Activated T-cell treated with anti-CD3 and anti-CD28 coated beads for 4 hours (primary cell): ENCODE results near the gene CD38.
"Not testable (repeated sequence)": the region's sequence is repeated elsewhere in the genome, so short reads cannot be mapped to it uniquely, and the experiment has no call there.

Experiments used
- DNase-seq: peaks from one replicate; pipeline ENCODE4 v3.0.0-alpha.2; 2020

Gene CD38

DNA sequence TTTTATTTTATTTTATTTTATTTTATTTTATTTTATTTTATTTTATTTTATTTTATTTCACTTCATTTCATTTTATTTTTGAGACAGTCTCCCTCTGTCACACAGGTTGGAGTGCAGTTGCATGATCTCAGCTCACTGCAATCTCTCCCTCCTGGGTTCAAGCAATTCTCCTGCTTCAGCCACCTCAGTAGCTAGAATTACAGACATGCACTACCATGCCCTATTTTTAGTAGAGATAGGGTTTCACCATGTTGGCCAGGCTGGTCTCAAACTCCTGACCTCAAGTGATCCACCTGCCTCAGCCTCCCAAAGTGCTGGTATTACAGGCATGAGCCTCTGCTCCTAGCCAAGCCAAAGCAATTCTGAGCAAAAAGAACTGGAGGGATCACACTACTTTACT lies 24.4 kb downstream of the CD38 start:
- not testable (repeated sequence) for DNase-seq

DNA sequence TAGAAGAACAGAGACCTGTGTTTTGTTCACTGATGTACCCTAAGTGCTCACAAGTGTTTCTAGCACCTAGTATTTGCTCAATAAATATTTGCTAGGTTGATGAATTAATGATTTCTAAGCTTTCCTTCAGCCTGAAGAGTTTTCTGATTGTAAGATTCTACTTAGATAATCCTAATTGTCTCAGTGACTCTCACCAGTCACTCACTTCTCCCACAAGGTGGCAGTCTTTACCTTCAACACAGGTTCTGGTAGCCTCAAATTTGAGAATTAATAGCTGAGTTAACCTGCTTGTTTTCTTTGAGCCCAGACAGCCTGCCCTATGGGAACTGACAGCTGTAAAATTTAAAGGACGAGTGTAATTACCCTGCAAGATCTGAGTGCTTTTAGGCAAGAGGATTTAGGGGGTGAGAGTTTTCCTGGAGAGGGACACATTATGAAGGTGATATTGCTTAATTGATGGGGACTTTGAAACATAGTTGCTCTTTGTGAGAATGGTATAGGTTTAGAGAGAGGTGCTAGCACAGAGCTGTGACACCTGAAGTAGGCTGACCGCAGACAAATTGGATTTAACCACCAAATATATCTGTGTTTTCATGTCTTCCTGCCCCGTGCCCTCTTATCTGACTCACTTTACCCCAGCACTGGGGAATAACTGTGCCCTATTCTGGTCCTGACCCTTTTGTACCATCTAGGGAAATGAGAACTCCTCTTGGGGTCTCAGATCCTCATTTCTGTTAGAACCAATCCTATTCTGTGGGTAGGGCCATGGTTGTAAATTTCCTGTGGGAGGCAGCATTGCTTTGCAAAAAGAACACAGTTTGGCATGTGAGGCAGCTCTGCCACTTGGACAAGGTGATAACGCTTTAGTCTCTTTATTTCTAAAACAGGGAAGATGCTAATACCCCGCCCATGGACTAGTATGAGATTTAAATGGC lies 27.7 kb downstream of the CD38 start:
- DNase-seq: peak; percentile 23

DNA sequence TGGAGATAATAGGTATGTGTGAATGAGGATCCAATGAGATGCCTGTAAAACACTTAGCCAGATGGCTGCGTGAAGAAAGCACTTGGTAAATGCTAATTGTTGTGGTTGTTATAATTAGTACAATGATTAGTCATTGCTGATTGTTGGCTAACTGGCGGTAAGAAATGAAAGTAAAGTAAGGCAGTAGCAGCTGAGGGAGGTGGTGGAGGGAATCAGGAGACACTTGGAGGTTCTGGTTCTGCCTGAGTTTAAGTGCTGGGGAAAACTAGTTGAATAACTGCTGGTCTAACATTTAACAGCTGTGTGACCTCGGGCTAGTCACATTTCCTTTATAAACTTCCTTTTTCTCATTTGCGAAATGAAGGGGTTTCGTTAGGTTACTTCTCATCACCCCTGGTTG lies 30.9 kb downstream of the CD38 start:
- no peak for DNase-seq

DNA sequence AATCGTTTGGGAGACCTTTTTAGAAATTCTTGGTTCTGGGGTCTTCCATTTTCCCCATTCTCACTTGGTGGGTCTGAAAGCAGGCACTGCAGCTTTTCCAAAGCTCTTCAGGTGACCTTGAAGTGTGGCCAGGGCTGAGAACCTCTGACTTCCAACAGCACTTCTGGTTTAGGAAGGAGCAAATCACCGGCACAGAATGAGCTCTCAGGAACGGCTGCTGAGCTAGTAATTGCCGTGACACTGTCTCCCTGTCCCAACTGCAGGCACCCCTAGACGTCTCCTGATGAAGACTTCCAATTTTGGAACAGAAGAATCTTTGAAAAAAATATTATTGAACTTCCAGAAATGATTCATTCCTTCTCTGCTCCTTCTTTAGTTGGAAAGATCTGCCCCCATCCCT lies 31.3 kb downstream of the CD38 start:
- no peak for DNase-seq

DNA sequence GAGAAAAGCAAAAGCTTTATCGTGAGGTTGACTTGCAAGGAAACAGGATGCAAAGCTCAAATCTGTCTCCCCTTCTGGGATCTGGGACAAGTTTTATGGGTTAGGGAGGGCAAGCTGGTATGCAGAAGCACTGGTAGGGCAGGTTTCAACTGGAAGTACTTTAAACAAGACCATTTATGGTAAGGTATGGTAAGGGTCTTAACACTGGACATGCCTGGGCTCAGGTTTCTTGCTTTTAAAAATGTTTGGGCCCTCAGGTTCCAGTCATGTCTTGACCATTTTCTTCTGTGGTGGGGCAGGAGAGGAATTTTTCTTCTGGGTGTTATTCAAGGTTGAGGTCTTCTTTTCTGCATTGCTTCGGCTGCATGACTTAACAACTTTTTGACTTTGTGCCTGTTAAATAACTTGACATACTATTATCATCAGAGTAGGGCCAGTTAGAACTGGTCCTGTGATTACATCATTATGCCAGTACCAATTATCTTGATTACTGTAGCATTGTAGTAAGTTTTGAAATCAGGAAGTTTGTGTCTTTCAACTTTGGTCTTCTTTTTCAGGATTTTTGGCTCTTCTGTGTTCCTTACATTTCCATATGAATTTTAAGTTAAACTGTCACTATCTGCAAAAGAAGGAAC lies 33.7 kb downstream of the CD38 start:
- DNase-seq: no peak

DNA sequence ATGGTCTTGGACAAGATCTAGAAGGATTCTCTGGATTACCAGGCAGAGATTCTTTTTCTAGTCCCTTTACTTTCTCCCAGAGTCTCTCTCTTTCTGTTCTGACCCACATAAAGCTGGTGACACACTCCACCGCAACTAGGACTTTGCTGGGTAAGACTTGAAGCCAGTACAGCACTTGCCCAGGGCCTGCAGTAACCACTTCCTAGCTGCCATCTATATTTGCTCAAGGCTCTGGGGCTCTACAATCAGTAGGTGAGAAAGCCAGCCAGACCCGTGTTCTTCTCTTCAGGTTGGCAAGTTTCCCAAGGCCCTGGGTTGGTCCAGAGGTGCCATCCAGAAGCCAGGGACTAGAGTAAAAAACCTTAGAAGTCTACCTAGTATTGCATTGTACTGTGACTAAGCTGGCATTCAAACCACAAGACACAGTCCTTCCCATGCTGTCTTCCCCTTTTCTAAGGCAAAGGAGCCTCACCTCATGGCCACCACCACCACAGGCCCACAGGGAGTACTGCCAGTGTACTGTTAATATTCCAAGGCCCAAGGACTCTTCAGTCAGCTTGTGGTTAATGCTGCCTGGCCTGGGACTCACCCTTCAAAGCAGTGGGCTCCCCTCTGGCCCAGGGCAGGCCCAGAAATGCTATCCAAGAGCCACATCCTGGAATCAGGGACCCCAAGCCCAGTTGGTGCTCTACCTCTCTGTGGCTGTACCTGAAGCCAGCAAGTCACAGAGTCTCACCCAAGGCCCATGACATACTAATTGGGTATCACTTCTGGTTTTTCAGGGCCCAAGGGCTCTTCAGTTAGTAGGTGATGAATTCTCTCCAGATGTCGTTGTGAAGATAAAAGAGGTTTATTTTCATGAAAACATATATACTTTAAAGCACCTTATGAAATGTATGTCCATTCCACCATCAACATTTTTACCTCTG lies 54.7 kb downstream of the CD38 start:
- no peak for DNase-seq

DNA sequence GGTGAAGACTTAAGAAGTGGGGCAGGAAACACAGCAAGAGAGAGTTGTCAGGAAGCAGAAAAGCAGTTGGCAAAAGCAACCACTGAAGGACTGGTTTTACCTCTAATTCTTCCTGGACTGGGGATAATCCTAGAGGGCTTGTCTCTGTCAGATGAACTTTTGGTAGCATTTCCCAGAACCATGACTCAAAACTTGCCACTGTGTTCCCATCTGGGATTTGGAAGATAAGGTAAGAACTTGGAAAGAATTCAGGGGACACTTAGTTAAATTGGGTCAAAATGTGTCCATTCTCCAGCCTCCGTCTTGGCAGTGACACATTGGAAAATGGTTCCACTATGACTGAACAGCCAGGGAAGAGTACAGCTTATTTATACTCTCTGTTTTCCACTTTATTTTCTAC lies 55.7 kb downstream of the CD38 start:
- DNase-seq: no peak

DNA sequence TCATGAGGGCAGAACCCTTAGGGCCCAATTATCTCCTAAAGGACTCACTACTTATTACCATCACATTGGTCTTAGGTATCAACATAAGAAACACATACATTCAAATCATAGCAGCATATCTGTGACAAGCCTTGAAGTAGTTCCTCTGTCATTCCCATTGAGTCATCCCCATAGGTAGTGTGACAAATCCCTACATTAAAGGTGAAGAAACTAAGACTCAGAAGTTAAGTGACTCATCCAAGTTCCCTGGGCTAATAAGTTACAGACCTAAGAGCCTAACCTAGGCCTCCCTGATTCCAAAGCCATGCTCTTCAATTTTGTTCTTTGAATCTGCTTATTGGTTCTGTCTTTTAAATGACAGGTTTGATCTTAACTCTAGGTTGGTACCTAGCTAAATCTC lies 58.2 kb downstream of the CD38 start:
- no peak for DNase-seq

DNA sequence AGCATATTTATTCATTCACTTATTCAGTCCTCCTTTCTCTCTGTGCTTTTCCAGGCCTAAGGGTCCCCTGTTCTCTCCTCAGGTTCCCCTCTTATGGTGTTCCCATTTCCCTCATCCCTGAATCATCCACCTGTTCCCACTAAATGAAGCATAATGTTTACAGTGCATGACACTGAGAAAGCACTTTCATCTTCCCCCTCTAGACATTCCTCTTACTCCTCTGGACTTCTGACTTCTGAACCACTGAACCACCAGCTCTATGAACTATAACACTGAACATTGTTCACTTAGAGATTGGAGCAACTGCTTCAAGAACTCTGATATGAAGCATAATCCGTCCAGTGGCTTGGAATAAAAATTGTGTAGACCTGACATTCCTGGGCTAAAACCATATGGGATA lies 59.5 kb downstream of the CD38 start:
- no peak for DNase-seq

DNA sequence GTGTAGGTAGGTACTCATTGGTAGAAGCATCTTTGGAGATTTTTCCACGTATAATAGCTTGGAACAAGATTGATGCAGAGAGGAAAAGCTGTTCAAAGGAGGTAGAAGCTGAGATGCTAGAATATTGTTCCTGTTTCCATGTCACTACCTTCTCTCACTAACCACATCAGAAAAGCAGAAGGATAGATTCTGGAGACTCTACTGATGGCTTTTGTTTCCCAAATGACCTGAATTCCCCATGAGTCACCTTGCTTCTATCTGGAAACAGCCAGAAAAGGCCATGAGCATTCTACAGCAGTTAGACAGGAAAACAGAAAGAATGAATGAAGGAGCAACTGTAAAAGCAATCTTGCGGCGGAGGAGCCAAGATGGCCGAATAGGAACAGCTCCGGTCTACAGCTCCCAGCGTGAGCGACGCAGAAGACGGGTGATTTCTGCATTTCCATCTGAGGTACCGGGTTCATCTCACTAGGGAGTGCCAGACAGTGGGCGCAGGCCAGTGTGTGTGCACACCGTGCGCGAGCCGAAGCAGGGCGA lies 63.1 kb downstream of the CD38 start:
- not testable (repeated sequence) for DNase-seq

DNA sequence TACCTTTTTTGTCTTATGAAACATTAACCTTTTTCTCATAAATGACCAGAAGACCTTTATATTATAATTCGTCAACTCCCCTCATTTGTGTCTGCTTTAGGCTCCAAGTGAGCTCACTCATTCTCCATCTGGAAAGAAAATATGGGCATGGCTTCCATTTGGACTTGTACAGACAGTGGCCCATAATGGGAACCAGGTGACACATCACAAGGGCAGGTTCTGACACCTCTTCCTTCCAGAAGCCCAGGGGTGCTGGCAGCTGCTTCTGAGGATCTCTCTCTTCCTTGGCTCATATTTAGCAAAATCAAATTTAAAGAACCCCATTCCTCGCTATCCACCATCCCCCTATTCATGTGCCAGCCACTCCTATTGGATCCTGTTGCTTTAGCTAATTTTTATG lies 69.6 kb downstream of the CD38 start:
- DNase-seq: no peak

DNA sequence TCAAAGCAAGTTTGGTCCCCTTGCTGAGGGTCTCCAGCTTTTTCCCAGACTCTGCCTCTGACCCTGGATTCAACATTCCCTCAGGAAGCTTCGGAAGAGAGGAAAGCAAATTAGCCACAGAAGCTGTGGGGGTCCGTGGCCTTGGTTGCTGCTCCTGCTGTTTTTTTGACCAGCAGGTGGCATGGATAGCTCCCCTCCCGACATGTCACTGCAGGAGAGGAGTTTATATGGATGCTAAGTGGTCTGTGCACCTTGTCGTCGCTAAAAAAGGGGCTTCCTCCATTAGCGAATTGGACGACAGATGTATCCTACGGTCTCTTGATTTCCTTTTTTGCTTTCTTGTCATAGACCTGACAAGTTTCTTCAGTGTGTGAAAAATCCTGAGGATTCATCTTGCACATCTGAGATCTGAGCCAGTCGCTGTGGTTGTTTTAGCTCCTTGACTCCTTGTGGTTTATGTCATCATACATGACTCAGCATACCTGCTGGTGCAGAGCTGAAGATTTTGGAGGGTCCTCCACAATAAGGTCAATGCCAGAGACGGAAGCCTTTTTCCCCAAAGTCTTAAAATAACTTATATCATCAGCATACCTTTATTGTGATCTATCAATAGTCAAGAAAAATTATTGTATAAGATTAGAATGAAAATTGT lies 70.2 kb downstream of the CD38 start:
- DNase-seq: no peak

DNA sequence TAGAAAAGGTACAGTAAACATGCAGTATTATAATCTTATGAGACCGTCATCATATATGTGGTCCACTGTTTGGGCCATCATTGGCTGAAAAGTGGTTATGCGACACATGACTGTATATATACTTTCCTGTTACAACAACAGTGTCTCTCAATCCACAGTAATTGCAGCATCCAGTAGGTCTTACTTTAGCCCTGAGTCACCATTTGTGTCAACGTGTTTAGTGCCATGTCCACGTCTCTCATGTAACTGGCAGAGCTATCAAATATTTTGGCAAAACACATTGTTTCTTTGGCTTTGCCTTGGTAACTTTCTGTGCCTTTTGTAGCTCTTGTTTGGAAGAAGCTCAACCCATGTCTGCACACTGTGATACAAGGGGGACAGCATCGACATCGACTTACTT lies 73.8 kb downstream of the CD38 start:
- no peak for DNase-seq

DNA sequence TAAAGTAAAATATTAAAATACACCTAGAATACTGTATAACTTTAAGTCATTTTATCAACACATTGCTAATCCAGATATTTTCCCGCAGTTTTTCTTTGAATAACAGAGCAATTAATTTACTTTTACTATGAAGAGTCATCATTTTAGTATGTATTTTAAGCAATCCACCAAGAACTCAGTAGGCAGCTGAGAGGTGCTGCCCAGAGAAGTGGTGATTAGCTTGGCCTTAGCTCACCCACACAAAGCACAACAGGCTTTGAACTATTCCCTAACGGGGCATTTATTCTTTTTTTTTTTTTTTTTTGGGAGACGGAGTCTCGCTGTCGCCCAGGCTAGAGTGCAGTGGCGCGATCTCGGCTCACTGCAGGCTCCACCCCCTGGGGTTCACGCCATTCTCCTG lies 74.4 kb downstream of the CD38 start:
- no peak for DNase-seq

DNA sequence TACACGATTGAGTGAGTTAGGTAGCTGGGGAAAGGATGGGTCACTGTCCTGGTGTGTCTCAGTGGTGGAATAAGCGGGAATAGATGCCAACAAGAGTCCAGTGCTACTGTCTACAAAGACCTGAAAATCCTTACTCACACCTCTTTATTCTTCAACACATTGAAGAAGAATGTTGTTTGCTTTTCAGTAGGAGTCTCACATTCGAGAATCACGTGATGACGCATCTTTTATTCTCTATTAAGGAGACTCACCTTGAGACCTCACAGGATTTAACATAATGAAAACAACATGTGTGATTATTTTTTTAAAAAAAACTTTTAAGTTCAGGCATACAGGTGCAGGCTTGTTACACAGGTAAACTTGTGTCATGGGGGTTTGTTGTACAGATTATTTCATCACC lies 75.2 kb downstream of the CD38 start:
- no peak for DNase-seq

DNA sequence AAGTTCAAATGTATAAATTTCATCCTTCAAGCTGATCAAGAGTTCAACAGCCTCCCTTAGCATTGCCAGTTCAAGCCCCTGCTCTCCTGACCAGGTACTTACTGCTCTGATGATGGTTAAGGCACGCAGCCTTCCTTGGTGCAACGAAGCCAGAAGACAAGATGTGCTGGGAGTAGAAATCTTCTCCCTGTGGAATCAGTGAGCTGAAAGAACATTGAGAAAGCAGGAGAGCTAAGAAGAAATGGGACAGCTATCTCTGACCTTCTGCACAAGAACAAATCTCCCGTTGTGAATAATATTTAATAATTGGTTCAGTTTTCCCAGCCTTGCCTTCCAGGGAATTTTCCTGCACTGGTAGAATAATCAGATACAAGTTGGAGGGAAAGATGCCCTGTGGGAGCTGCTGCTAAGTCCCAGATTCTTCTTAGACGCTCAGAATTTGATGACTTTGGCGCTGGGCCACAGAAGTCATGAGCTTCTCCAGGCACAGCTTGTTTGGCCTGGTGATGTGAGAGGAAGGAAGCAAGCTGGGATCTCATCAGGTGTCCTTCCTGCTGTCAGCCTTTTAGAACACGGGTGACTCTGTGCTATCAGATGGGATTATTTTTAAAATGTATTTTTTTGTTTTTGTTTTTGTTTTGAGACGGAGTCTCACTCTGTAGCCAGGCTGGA lies 77.8 kb downstream of the CD38 start:
- DNase-seq: no peak

DNA sequence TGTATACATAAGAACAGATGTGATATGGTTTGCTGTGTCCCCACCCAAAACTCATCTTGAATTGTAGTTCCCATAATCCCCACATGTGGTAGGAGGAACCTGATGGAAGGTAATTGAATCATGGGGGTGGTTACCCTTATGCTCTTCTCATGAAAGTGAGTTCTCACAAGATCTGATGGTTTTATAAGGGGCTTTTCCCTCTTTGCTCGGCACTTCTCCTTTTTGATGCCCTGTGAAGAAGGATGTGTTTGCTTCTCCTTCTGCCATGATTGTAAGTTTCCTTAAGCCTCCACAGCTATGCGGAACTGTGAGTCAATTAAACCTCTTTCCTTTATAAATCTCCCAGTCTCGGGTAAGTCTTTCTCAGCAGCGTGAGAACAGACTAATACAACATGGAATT lies 83.1 kb downstream of the CD38 start:
- not testable (repeated sequence) for DNase-seq

DNA sequence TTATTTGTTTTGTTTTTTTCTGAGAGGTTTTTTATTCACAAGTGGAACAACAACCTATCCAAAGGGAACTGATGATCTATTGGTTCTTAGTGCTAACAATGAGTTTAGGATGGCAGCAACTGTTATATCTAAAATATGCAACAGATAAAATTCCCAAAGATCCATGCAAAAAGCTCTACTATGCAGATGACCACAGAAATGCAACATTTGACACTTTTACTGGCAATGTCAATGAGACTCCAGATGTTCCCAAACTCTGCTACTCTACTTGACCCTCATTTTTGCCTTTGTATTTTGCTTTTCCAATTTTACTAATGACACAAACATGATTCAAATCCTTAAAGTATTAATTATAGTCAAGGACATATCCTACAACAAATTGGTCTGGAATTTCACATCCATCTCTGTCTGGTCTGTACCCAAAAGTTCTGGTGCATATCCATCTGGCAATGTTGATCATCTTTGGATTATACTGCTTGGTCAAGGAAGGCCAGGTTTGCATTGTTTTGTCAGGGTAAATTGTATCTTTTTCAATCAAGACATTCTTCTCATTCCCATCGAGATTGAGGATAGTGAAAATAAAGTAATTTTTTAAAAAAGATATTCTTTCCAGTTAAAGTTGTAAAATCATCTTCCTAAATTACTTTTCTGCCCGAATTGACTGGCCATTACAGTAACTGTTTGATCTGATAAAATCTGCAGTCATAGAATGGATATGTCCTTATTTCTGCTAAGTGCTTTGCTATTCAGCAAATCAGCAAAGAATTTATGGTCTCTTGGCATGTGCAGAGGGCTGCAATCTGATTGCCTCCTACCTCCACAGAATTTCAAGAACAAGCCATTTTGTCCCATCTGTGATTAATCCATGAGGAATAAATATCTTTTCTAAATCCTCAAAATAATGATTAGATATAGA lies 86.8 kb downstream of the CD38 start:
- DNase-seq: no peak

DNA sequence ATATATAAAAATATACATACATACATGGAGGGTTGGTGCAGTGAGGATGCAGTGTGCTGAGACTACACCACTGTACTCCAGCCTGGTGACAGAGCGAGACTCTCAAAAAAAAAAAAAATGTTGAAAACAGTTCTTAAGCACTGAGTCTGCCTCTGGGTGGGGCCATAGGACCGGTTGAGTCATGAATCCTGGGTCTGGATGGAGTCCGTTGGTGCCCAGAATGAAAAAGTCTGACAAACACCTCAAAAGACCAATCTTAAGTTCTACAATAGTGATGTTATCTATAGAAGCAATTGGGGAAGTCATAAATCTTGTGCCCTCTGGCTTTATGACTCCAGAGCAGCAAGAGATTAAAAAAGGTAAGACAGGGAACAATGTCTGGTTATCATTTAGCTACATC lies 90.0 kb downstream of the CD38 start:
- no peak for DNase-seq

DNA sequence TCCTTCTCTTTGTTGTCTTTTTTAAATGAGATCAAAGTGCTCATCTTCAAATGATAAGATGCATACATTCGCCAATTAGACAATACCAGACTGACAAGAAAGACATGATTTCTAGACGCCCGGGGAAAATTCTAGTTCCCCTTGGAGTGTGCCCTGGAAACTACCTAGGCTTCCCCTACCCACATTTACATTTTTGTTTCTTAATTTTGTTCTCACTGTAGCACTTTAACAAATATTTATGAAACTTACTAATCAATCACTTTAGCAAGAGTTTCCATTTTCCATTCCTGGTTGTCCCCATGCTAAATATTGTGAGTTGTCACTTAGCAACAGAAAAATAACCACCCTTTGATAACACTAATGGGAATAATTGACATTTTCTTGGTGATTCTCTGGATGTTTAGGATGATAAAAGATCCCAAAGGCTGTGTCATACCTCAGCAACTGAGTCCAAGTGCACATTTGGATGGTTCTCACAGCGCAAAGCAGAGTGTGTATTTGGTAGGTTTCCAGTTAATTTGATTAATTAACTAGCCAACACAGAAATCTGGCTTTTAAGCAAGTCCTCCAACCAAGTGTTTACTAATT lies 90.8 kb downstream of the CD38 start:
- no peak for DNase-seq
